GM18505 (cell line): ENCODE measurements around the gene VPS33B.

ENCODE experiments used
- ATAC-seq: cut with Tn5 transposase; IDR thresholded peaks from one replicate; pipeline ENCODE4 v1.9.1; 2021; ENCODE audit not compliant: unreplicated experiment
- POLR2A ChIP-seq: IDR thresholded peaks from 4 replicates; pipeline ENCODE4 v1.6.1; 2011; ENCODE audit warnings: borderline replicate concordance; ENCODE audit not compliant: insufficient read depth, insufficient read length; ENCODE audit errors: extremely low read depth

VPS33B gene

GRCh38 chr15:90979582-90979981 lies 42.8 kb downstream of the VPS33B start:
- no peak for TF ChIP-seq POLR2A
- no peak for ATAC-seq

- ATAC-seq: no peak
- no peak for TF ChIP-seq POLR2A
Observed at GRCh38 chr15:90974216-90974615, 48.2 kb downstream of the VPS33B start.

GRCh38 chr15:90972133-90972532 lies 50.3 kb downstream of the VPS33B start:
- no peak for ATAC-seq
- TF ChIP-seq POLR2A: no peak

- TF ChIP-seq POLR2A: no peak
- no peak for ATAC-seq
Observed at GRCh38 chr15:90970274-90970673, 52.1 kb downstream of the VPS33B start.

GRCh38 chr15:90968434-90968833 lies 54.0 kb downstream of the VPS33B start:
- TF ChIP-seq POLR2A: no peak
- no peak for ATAC-seq

- no peak for ATAC-seq
- no peak for TF ChIP-seq POLR2A
Observed at GRCh38 chr15:90967206-90967605, 55.2 kb downstream of the VPS33B start.

GRCh38 chr15:90966262-90966661 lies 56.1 kb downstream of the VPS33B start:
- no peak for ATAC-seq
- TF ChIP-seq POLR2A: peak; percentile 17

- no peak for TF ChIP-seq POLR2A
- no peak for ATAC-seq
Observed at GRCh38 chr15:90962021-90962420, 60.4 kb downstream of the VPS33B start.

- ATAC-seq: no peak
- no peak for TF ChIP-seq POLR2A
Observed at GRCh38 chr15:90960298-90961091, 61.9 kb downstream of the VPS33B start.

GRCh38 chr15:90959894-90960293 lies 62.5 kb downstream of the VPS33B start:
- ATAC-seq: no peak
- no peak for TF ChIP-seq POLR2A

- no peak for TF ChIP-seq POLR2A
- no peak for ATAC-seq
Observed at GRCh38 chr15:90959028-90959595, 63.3 kb downstream of the VPS33B start.

- TF ChIP-seq POLR2A: no peak
- ATAC-seq: no peak
Observed at GRCh38 chr15:90957791-90958190, 64.6 kb downstream of the VPS33B start.

GRCh38 chr15:90957031-90957790 lies 65.2 kb downstream of the VPS33B start:
- no peak for ATAC-seq
- no peak for TF ChIP-seq POLR2A
